ENCODE data around the gene UBE2V1.
"Not testable (repeated sequence)": the region's sequence is repeated elsewhere in the genome, so short reads cannot be mapped to it uniquely, and the experiment has no call there.

The UBE2V1 gene

DNA sequence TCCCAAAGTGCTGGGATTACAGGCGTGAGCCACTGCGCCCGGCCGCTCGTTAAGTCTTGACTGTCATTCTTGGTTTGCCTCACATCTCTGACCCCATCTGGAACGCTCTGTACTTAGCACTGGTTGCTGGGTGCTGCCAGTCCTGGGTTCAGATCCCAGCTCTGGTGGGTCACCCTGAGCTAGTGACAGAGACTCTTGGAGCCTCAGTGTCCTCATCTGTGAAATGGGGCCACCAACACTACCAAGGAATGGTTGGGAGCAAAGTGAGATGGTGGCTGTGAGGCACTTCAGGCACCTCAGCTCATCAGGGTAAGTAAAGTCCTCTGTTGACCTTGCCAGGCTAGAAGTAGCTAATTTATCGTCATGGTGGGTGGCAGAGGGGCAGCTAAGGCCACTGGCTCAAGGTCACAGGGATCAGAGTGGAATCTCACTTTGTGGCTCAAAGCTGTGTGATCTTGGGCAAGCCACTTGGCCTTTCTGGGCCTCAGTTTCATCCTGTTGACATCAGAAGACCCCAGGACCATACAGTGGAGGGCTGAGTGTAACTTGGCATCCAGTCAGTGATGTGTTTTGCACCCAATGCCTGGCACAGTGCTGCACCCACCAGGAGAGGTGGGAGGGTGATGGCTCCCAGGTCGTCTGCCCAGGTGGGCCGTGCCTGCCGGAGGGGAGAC is 46.7 kb downstream of the UBE2V1 start:
- DNase-seq (ENCODE audit: low read depth in 1 of 2, low spot score in 1 of 2): no peak

DNA sequence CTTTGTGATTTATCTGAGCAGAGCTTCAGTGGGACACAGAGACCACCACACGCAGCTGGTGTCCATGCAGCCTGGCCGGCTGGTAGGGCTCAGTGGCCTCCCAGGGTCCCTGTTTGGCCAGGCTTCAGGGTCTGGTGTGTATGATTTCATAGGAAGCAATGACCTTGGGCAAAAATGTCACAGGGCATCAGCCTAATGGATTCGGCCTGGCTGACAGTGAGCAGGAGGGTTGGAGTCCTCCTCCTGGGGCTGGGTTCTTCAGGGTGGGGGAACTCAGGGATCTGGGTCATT is 47.7 kb downstream of the UBE2V1 start:
- DNase-seq (ENCODE audit: low read depth in 1 of 2, low spot score in 1 of 2): no peak

DNA sequence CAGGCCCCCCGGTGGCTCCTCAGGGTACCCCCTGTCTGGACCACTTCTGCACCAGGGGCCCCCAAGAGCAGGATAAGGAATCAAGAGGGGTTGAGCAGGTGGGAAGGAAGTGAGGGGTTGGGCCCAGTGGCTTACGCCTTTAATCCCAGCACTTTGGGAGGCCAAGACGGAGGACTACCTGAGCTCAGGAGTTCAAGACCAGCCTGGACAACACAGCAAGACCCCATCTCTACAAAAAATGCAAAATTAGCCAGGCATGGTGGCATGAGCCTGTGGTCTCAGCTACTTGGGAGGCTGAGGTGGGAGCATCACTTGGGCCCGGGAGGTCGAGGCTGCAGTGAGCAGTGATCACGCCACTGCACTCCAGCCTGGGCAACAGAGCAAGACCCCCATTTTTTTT is 49.2 kb downstream of the UBE2V1 start:
- not testable (repeated sequence) for DNase-seq (ENCODE audit: low read depth in 1 of 2, low spot score in 1 of 2)

DNA sequence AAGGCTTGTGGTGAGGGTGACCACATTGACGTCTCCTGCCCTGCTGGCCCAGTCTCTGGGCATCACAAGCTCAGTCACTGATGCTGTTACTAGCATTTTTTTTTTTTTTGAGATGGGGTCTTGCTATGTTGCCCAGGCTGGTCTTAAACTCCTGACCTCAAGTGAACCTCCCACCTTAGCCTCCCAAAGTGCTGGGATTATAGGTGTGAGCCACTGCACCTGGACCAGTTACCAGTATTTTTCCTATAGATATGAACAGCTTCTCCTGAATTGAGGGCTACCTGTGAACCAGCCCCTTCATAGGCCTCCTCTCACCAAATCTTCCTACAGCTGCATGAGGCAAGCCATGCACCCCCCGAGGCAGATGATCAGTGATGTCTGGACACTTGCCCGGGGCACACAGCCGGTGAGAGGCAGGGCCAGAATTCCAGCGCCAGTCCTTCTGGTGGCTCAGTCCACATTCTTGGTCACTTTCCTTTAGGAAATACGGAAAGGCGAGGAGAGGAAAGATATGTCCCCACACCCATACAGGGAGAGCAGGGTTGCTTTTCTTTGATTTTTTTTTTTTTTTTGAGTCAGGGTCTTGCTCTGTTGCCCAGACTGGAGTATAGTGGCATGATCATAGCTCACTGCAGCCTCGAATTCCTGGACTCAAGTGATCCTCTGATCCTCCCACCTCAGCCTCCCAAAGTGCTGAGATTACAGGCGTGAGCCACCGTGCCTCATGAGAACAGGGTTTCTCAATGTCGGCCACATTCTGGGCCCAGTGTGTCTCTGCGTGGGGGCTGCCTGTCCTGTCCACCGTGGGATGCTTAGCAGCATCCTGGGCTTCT is 50.7 kb downstream of the UBE2V1 start:
- no peak for DNase-seq (ENCODE audit: low read depth in 1 of 2, low spot score in 1 of 2)

DNA sequence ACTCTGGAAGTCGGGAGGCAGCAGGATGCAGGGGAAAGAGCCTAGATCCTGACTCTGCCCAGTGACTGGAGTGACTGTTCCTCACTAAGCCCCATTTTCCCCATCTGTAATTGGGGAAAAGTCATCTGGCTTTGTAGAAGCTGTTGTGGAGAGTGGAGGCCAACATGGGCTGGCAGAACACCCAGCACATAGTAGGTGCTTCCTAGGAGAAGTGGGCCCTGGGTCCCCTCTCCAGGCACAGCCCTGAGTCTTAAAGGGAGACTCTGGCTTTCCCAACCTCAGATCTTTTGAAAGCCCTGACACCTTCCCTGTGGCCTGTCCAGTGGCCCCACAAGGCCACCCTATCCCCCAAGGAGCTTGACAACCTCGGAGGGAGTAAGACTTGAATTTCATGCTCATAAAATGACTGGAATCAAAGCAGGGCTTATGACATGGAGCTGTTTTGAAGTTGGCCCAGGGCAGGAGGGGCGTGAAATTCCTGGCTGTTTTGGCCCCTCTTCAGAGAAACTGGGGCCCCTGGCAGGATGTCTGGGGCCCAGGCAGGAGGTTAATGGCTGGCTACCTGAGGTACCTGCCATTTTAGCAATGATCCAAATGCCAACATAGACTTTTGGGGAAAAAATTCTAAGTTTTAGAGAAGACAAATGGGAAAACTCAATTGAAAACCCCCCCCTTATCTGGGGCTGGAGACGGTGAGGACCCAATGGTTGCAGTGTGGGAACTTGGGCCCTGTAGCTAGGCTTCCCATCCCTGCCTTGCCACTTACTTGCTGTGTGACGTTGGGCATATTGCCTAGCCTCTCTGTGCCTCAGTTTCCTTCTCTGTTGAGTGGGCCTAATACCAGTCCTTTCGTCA is 51.6 kb downstream of the UBE2V1 start:
- DNase-seq (ENCODE audit: low read depth in 1 of 2, low spot score in 1 of 2): no peak

DNA sequence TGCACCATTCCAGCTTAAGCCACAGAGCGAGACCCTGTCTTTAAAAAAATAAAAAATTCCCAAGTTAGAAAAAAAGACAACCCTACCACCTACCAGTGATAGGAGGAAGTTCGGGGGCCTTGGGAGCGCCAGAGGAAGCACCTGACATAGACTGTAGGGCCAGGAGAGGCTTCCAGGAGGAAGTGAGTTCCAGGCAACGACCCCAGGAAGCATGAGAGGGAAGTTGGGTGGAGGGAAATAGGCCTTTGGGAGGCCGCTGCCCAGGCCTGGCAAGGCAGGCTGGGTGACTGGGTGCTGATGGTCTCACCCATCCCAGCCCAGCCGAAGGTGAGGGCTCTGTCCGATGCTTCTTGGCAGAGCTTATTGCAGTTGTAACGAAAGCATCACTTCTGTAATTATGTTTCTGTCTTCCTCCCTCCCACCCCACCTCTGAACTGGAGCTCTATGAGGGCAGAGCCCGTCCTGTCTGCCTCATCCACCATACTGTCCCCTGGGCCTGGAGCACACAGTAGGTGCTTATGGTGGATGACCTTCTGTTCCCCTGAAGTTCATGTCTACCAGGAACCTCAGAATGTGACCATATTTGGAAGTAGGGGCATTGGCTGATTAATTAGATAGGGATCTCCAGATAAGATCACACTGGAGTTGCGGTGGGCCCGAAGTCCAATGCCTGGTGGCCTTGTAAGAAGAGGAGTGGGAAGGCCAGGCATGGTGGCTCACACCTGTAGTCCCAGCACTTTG is 54.1 kb downstream of the UBE2V1 start:
- no peak for DNase-seq (ENCODE audit: low read depth in 1 of 2, low spot score in 1 of 2)

DNA sequence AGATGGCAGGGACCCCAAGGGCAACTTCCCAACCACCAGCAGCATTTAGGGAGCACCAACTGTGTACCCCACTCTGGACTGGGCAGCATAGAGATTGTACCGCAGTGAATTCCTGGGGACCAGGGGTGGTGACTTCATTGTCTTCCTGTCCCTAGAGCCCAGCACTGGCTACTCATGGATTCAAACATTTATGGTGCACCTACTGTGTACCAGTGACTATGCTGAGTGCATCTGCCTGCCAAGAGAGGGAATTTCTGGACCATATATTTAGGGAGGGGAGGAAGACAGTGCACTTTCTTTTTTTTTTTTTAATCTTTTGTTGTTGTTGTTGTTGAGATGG is 55.3 kb downstream of the UBE2V1 start:
- DNase-seq (ENCODE audit: low read depth in 1 of 2, low spot score in 1 of 2): no peak

DNA sequence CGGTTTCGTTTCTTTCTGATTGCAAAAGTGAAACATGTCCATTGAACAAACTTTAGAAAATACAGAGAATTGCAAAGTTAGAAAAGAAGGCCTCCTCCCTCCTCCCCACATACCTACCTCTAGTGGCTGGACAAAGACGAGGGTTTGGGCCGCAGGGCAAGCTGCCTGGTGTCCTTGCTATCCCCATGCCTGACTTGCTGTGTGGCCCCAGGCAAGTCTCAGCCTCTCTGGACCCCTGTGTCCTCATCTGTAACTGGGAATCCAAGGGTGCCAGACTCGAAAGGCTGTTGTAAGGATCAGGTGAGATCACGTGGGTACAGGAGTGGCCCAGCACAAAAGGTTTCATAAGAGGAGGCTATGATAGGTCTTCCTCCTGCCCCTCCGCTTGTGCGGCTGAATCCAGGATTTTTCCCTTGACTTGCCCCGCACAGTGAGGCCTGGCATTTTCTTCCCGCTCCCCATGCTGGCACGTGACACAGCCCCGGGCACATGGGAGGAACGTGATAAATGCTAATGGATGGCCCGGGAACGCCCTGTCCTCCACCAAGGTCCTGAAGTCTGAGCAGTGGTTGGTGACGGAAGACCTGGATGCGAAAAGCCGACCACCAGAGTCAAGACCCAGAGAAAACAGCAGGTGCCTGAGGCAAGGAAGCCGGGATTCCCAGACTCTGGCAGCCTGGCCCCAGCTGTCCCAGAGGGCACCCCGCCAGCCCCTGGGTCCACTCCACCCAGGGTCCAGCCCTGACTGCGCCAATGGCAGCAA is 55.8 kb downstream of the UBE2V1 start:
- no peak for DNase-seq (ENCODE audit: low read depth in 1 of 2, low spot score in 1 of 2)

DNA sequence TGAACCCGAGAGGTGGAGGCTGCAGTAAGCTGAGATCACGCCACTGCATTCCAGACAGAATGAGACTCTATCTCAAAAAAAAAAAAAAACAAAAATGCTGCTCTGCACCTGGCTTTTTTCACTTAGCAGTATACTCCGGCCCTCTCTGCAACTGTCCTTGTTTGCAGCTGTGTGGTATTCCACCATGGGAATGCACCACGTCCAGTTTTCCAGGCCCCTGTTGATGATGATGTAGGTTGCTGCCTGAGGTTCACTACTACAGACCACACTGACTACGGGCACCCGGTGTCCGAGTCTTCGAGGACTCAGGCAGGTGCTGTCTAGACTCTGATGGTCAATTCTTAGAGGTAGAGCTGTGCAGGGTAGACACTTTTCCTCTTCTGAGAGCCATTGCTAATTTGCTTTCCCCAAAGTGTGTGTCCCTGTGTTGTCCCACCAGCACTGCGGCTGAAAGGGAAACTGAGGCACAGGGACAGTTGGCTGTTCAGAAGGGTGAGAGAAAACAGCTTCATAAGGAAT is 56.5 kb downstream of the UBE2V1 start:
- DNase-seq (ENCODE audit: low read depth in 1 of 2, low spot score in 1 of 2): no peak

DNA sequence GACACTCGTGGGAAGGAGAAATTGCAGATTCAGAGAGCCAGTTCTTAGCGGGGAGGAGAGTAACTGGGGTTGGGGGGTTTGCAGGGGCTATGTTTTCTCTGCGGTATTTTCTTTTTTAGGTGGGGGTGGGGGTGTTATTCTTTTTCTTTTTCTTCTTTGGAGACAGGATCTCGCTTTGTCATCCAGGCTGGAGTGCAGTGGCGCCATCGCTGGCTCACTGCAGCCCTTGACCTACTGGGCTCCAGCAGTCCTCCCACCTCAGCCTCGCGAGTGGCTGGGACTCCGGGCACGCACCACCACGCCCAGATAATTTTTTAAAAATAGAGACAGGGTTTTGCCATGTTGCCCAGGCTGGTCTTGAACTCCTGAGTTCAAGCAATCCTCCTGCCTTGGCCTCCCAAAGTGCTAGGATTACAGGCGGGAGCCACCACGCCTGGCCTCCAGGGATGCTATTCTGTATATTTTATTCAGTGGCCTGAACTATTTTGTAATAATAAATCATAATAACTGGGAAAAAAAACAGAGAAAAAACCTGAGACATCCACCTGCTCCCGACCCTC is 57.3 kb downstream of the UBE2V1 start:
- DNase-seq (ENCODE audit: low read depth in 1 of 2, low spot score in 1 of 2): no peak

DNA sequence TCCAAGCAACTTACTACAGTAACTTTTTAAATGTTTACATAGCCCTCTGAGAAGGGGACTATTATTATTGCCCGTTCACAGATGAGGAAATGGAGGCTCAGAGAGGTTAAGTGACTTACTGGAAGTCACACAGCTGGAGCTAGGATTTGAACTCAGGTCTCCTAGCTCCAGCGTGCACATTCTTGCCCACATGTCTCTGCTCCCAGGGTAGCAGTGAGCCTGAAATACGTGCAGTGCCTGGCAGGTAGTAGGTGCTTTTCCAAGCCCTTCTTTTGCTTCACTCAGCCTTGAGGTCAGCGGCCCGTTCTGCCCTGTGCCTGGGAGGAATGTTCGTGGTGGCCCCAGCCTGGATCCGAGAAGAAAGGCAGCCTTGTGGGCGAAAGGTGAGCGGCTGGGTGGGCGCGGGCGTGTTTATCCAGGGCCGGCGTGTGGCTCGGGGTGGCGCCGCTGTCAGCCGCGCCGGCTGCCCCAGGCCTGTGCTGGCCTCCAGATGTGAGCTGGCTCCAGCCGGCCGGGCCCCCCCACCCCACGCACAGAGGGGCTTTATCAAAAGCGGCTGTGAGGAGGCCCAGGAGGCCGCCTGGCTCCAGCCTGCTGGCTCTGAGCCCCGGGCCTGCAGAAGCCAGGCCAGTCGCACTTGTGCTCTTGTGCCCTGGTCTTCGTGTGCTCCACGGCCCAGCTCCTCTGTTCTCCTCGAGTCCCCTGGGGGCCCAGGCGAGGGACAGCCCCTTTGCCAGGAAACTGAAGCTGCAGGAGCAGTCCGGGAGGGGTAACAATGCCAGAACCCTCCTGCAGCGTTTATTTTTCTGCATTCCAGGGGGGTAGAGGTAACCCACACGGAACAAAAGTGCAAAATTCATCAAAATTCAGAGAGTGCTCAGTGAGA is 58.1 kb downstream of the UBE2V1 start:
- DNase-seq (ENCODE audit: low read depth in 1 of 2, low spot score in 1 of 2): no peak

DNA sequence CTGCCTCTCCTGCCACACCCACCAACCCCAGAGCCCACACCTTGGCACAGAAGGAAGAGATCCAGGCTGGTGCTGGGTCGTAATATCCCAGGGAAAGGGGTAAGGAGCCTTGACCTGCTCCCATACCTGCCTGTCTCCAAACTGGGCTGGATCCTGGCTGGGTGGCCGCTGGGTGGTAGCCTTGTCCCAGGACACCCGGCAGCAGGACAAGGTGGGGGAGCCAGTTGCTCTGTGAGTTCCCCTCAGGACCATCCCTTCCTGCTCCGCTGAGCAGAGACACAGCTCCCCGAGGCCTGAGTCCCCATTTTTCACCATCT is 58.8 kb downstream of the UBE2V1 start:
- no peak for DNase-seq (ENCODE audit: low read depth in 1 of 2, low spot score in 1 of 2)

DNA sequence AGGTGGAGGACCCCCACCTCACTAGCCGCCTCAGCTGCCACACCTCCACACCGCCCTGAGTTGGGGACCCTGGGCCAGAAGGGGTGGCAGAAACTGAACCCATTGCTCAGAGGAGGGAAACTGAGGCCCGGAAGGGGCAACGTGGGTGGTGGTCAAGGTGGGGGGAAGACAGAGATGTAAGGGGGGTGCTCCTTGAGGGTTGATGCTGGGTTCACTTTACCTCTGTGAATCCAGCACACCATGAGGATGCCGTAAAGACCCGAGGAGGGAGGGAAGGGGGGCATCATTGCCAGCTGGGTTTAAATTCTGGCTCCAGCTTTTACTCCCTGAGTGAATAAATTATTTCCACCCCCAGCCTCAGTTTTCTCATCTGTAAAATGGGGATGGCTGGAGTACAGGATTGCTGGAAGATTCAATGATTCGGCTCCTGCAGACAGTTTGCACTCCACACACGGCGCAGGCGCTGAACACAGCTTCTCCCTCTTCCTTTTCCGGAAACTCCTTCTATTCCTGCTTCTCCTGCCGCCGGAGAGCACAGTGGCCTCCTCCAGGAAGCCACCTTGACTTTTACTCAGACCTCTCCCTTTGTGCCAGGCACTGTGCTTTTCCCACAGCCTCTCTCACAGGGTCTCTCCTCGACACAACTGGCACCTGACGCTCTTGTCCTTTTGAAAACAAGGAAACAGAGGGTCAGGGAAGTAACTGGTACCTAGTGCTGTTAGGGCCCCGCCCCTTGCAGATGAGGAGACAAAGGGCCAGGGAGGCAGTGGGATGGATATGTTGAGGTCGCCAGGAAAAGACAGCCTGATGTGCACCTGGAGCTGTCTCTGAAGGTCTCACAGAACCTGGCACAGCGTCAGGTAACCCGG is 59.4 kb downstream of the UBE2V1 start:
- no peak for DNase-seq (ENCODE audit: low read depth in 1 of 2, low spot score in 1 of 2)

DNA sequence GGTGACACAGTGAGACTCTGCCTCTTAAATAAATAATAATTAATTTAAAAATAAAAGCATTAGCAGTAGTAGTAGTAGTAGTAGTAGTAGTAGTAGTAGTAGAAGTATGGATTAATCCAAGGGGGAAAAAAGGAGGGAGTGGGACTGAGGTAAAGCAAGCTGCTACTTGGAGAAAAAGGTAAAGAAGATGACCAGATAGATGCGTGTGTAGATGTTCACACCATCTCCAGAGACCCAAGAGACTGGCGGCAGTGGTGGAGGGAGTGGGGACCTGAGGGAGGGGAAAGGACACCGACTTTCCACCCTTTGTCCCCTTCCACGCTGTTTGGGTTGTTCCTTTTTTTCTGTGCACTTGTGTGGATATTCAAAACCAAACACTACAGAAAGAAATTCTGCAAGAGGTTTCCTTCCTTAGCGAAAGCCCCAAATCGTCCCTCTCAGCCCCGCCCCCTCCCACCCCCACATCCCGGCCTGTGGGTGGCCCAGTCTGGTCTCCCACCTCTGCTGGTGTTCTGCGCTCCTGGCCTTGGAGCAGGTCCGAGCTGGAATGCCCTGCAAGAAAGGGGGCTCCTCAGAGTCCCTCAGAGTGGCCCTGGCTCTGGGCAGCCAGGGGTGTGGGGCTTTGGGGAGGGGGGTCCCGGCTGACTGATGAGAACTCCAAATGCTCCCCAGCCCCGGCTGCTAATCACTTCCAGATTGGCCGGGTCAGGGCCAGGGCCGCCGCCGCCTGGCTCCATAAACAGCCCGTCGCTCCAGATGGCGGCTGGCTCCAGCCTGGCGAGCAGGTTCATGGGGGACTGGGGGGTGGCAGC is 60.2 kb downstream of the UBE2V1 start:
- no peak for DNase-seq (ENCODE audit: low read depth in 1 of 2, low spot score in 1 of 2)

DNA sequence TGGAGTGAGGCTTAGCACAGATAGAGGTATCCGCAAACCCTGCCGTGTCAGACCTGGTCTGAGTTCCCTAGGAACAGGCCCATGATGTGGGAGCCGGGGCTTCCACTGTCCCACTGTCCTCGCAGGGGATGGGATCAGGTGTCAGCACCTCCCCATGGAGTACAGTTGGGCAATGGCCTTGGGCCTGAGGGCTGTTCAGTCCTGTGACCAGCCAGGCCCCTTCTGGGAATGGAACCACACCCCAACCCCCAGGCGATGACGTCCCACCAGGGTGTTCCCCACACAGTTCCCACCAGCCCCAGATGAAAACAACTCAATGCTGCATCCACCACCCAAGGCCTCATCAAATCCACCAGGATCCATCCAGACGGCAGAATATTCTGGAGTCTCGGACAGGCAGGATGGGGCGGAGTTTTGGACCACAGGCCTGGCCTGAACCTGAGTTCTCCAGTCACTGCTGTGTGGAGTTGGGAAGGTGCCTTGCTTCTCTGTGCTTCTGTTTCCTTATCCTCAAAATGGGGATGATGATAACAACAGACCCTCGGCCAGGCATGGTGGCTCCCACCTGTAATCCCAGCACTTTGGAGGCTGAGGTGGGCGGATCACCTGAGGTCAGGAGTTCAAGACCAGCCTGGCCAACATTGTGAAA is 62.2 kb downstream of the UBE2V1 start:
- DNase-seq (ENCODE audit: low read depth in 1 of 2, low spot score in 1 of 2): no peak

DNA sequence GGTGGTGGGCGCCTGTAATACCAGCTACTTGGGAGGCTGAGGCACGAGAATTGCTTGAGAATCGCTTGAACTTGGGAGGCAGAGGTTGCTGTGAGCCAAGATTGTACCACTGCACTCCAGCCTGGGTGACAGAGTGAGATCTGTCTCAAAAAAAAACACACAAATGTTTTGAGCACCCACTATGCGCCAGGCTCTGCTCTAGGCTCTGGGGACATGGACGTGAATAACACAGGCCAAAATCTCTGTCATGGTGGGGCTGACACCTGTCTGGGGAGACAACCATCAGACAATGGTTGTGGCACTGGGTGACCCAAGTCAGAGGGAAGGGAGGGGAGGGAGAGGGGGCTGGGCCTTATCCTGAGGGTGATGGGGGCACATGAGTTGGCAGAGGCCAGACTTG is 62.7 kb downstream of the UBE2V1 start:
- DNase-seq (ENCODE audit: low read depth in 1 of 2, low spot score in 1 of 2): no peak

DNA sequence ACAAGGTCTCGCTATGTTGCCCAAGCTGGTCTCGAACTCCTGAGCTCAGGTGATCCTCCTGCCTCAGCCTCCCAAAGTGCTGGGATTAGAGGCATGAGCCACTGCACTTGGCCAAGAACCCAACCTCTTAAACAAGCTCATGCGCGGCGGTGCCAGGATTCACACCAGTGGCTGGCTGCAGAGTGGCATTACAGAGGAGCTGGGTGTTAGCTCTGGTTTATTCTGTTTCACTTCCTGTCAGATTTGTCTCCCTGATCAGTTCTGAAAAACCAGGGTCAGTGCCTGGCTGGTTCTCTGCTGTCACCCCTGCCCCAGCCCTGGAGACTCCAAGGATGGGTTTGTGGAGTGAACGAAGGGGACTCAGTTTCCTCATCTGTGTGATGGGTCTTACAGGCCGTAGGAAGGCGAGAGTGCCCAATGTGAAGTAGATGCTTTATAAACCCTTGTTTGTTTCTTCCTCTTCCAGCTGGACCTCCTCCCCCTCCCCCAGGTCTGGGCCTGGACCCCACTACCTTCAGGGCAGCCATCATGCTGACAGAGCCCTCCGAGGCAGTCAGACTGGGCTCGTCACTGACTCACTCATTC is 63.4 kb downstream of the UBE2V1 start:
- no peak for DNase-seq (ENCODE audit: low read depth in 1 of 2, low spot score in 1 of 2)
